ENCODE measurements around the gene HMGN3. TPM values are rescaled to one million over a fixed set of nuclear protein-coding genes. Genes with fewer than 3 reads are reported as not detected.

Gene HMGN3
- total and polyA plus RNA-seq, 2 donors (not counting 3 experiments of a cell fraction or from before 2014, with no cell fraction given) = 40.1 to 75.1 TPM

GRCh38 chr6:79208816-79209215 lies 25.7 kb downstream of the HMGN3 start:
- intact Hi-C loops (cut with micrococcal nuclease) (no loop called here), dilution Hi-C loops (cut with MboI; ENCODE audit: extremely low pct_ligation_motif_present, low sequenced_read_pairs) (no loop called here)
- BruUV-seq (replicated peaks) = no TSS peak
- no peak overlapping the region for H3K4me3 ChIP-seq (replicated peaks in 1 of 3; ENCODE audit: insufficient read depth in 1 of 3, low read depth in 1 of 3, low read length in 3 of 3)
- H3K9me3 ChIP-seq (replicated peaks; ENCODE audit: control insufficient read depth, insufficient read depth, low read length) = no peaks in the 10 kb centered on the region
- CTCF ChIA-PET = interaction anchor here (0.9 kb wide), 1 partner anchor 23 kb away, joined by 3 read pairs; no protein-coding TSS in a partner anchor
- H3K4me2 ChIP-seq (ENCODE audit: insufficient read depth, low read length) = no peak overlapping the region
- no peak overlapping the region for H2AFZ ChIP-seq (ENCODE audit: low read depth, low read length)
- no peaks in the 10 kb centered on the region for H3K4me1 ChIP-seq (ENCODE audit: control insufficient read depth, extremely low read depth, insufficient read depth, low read length)
- H3K9me1 ChIP-seq (replicated peaks; ENCODE audit: control insufficient read depth, extremely low read depth, insufficient read depth, low read length) = no peaks in the 10 kb centered on the region
- H3K9ac ChIP-seq (replicated peaks; ENCODE audit: extremely low read depth, insufficient read depth, low read length) = no peak overlapping the region
- POLR2A ChIA-PET = no interaction called here
- no peaks in the 10 kb centered on the region for H3K27me3 ChIP-seq (ENCODE audit: control insufficient read depth in 2 of 2, insufficient read depth in 2 of 2, low read length in 2 of 2)
- FAIRE-seq = no peak
- H4K20me1 ChIP-seq (replicated peaks; ENCODE audit: control insufficient read depth, extremely low read depth, insufficient read depth, low read length) = no peaks in the 10 kb centered on the region
- DNase-seq (ENCODE audit: low read depth, low spot score) = no peak
- no peaks in the 10 kb centered on the region for H3K79me2 ChIP-seq (ENCODE audit: control insufficient read depth, insufficient read depth, low read length)
- TF ChIP-seq FOS (IDR thresholded peaks at IDR 0.05; ENCODE audit: borderline replicate concordance, insufficient read depth, low read length) (no peak), GATA2 (IDR thresholded peaks at IDR 0.05; ENCODE audit: insufficient read depth, insufficient read length, low read depth, low read length) (no peak), JUN (IDR thresholded peaks at IDR 0.05; ENCODE audit: borderline replicate concordance, insufficient read depth, insufficient read length, low read depth) (no peak), POLR2AphosphoS5 (IDR thresholded peaks at IDR 0.05; ENCODE audit: insufficient read depth, low read depth, low read length) (no peak), CTCF (IDR thresholded peaks at IDR 0.05; ENCODE audit: extremely low read depth in 1 of 2, insufficient read depth in 1 of 2, low read depth in 1 of 2, low read length in 2 of 2) (no peak), POLR2A (IDR thresholded peaks at IDR 0.05; ENCODE audit: low read depth, low read length) (no peak), EZH2 (IDR thresholded peaks at IDR 0.05; ENCODE audit: borderline replicate concordance, low read depth, low read length, severe bottlenecking) (no peak), MYC (IDR thresholded peaks at IDR 0.05; ENCODE audit: low read depth, low read length) (no peak)
- TF ChIP-seq, protein P1, sequence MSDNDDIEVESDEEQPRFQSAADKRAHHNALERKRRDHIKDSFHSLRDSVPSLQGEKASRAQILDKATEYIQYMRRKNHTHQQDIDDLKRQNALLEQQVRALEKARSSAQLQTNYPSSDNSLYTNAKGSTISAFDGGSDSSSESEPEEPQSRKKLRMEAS (IDR thresholded peaks at IDR 0.05; ENCODE audit: insufficient read depth, insufficient read length) = no peak
- no peak overlapping the region for H3K27ac ChIP-seq (ENCODE audit: insufficient read depth, low read depth, low read length)
- H3K36me3 ChIP-seq (ENCODE audit: control insufficient read depth in 2 of 2, extremely low read depth in 1 of 2, insufficient read depth in 2 of 2, low read length in 2 of 2) = no peaks in the 10 kb centered on the region
